MCF 10A (cell line): Measurements from ENCODE around the gene PRR33. TPM values are rescaled to one million over a fixed set of nuclear protein-coding genes. Genes with fewer than 3 reads are reported as not detected.

ENCODE experiments used
- BruUV-seq: library from RNA; stranded (reverse); fragments of 400-500 nt; replicated peaks from 2 replicates; lab custom pipeline; 2021; lab: Mats Ljungman, UMichigan
- CTCF ChIA-PET: fragments of 300-600 bp; sonication (Branson Sonifier 250); formaldehyde crosslinking; extraction: SDS; loops from one replicate; lab custom pipeline; 2021; ENCODE audit warnings: antibody characterized with exemption, inconsistent platforms; lab: Yijun Ruan, JAX
- POLR2A ChIA-PET: fragments of 300-600, 350-650 bp; sonication (Branson Sonifier 250); formaldehyde crosslinking; extraction: SDS; loops from one replicate; lab custom pipeline; 2020; ENCODE audit warnings: antibody characterized with exemption, inconsistent platforms; lab: Yijun Ruan, JAX
- DNase-seq: peaks from one replicate; pipeline ENCODE4 v3.0.0-alpha.2; 2018; ENCODE audit not compliant: unreplicated experiment
- H3K27ac Mint-ChIP-seq: one replicate; pipeline ENCODE4 v1.8.0; 2022; ENCODE audit warnings: mild to moderate bottlenecking, low read depth, mixed read lengths; ENCODE audit not compliant: unreplicated experiment
- H3K27me3 Mint-ChIP-seq: one replicate; pipeline ENCODE4 v1.8.0; 2022; ENCODE audit warnings: mixed read lengths; ENCODE audit not compliant: insufficient read depth, unreplicated experiment
- H3K36me3 Mint-ChIP-seq: one replicate; pipeline ENCODE4 v1.8.0; 2022; ENCODE audit warnings: mild to moderate bottlenecking, moderate library complexity, mixed read lengths; ENCODE audit not compliant: insufficient read depth, unreplicated experiment
- H3K4me1 Mint-ChIP-seq: one replicate; pipeline ENCODE4 v1.8.0; 2022; ENCODE audit warnings: mixed read lengths; ENCODE audit not compliant: insufficient read depth, unreplicated experiment
- H3K4me3 Mint-ChIP-seq: one replicate; pipeline ENCODE4 v1.8.0; 2022; ENCODE audit warnings: mild to moderate bottlenecking, moderate library complexity, mixed read lengths; ENCODE audit not compliant: unreplicated experiment
- H3K9me3 Mint-ChIP-seq: one replicate; pipeline ENCODE4 v1.8.0; 2022; ENCODE audit warnings: mixed read lengths; ENCODE audit not compliant: unreplicated experiment
- CTCF ChIP-seq: fragments of 200-600 bp; IDR thresholded peaks from one replicate; pipeline ENCODE4 v1.8.0; 2022; ENCODE audit warnings: antibody characterized with exemption, mild to moderate bottlenecking; ENCODE audit not compliant: unreplicated experiment
- intact Hi-C: fragments of 100-400 bp; cut with micrococcal nuclease; formaldehyde crosslinking; loops from 2 replicates; pipeline ENCODE4 v1.14.1; 2022
- microRNA-seq: library from miRNA; unstranded; fragments of <30 nt; microRNA quantifications from one replicate; pipeline ENCODE4 v1.2.0, GENCODE V29; 2022
- total RNA-seq: library from RNA; stranded (reverse); gene quantifications from 2 replicates; pipeline ENCODE4 v1.2.3, GENCODE V29; 2022

Gene PRR33
- total RNA-seq, 1 experiment from 2014 or later = not detected

GRCh38 chr11:1839204-1839923 lies 52.3 kb downstream of the PRR33 start:
- peak overlapping the region; percentile 21 for H3K4me3 Mint-ChIP-seq
- DNase-seq = no peak
- H3K36me3 Mint-ChIP-seq = peaks cover 55% of the 10 kb centered on the region
- TF ChIP-seq CTCF = no peak
- ChIA-PET POLR2A (interaction anchor here (0.6 to 1.4 kb wide), 3 partner anchors 9 to 996 kb away, joined by 3 to 4 read pairs (median 3); no protein-coding TSS in a partner anchor), CTCF (interaction anchor here (0.6 kb wide), 1 partner anchor 179 kb away, joined by 3 read pairs; no protein-coding TSS in a partner anchor)
- peaks cover 23% of the 10 kb centered on the region for H3K4me1 Mint-ChIP-seq
- intact Hi-C loops = loop anchor here (5.0 to 10.0 kb wide), 2 partner anchors 38 to 285 kb away; no protein-coding TSS in a partner anchor
- no peaks in the 10 kb centered on the region for H3K9me3 Mint-ChIP-seq
- H3K27ac Mint-ChIP-seq = no peak overlapping the region
- BruUV-seq = no TSS peak
- no peaks in the 10 kb centered on the region for H3K27me3 Mint-ChIP-seq

- Mint-ChIP-seq H3K27me3 (no peaks in the 10 kb centered on the region), H3K4me1 (peaks cover 25% of the 10 kb centered on the region), H3K4me3 (peak within 1 kb of the TSS; percentile 78), H3K9me3 (no peaks in the 10 kb centered on the region), H3K36me3 (peaks cover 49% of the 10 kb centered on the region), H3K27ac (no peak within 1 kb of the TSS)
- TF ChIP-seq CTCF = no peak
- no TSS peak for BruUV-seq
- CTCF ChIA-PET = interaction anchor here (0.6 to 0.7 kb wide), 2 partner anchors 178 to 1128 kb away, joined by 3 read pairs; no protein-coding TSS in a partner anchor
- POLR2A ChIA-PET = interaction anchor here (0.5 to 1.4 kb wide), 4 partner anchors 8 to 995 kb away, joined by 3 to 4 read pairs (median 3); no protein-coding TSS in a partner anchor
- intact Hi-C loops = loop anchor here (5.0 to 10.0 kb wide), 2 partner anchors 39 to 284 kb away; no protein-coding TSS in a partner anchor
- no peak for DNase-seq
Measured at GRCh38 chr11:1838426-1839144, 53.1 kb downstream of the PRR33 start, which contains the start of gene TNNI2. Gene TNNI2 (plus strand): TSS chr11:1838981. CDS start chr11:1839697, 716 bp downstream.

Small RNA genes lying within 50 kb of the gene (microRNA-seq; reads per million reads assigned to microRNA genes)
- not detected for gene MIR4298
- gene MIR7847 = not detected

Other genes with a start within 250 kb of the PRR33 start
- gene KRTAP5-6, start 194.7 kb downstream of the PRR33 start, total RNA-seq = not detected in 2 replicates
- 1.9 and 2.0 TPM in 2 replicates for gene IFITM10, start 141.3 kb downstream of the PRR33 start, total RNA-seq
- 366 and 367 TPM in 2 replicates for gene CTSD, start 128.0 kb downstream of the PRR33 start, total RNA-seq
- 141 and 308 TPM in 2 replicates for gene SYT8, start 56.9 kb downstream of the PRR33 start, total RNA-seq
- gene TNNI2, start 52.9 kb downstream of the PRR33 start, total RNA-seq = 43.3 and 77.7 TPM in 2 replicates
- gene LSP1, start 38.8 kb downstream of the PRR33 start, total RNA-seq = 3.3 and 3.7 TPM in 2 replicates
- gene TNNT3, start 27.8 kb upstream of the PRR33 start, total RNA-seq = not detected in 2 replicates
- 89.2 and 98.0 TPM in 2 replicates for gene MRPL23, start 55.4 kb upstream of the PRR33 start, total RNA-seq
- gene H19, start 105.9 kb upstream of the PRR33 start, total RNA-seq = 61.0 and 152 TPM in 2 replicates
- gene IGF2, start 247.5 kb upstream of the PRR33 start, total RNA-seq = 0.29 and 0.35 TPM in 2 replicates